ENCODE data around the gene NRG2. TPM values are rescaled to one million over a fixed set of nuclear protein-coding genes. Genes with fewer than 3 reads are reported as not detected.

The NRG2 gene
- total and polyA plus RNA-seq, 2 experiments from 2014 or later = 0.37 to 1.3 TPM

- TF ChIP-seq REST (IDR thresholded peaks at IDR 0.05; ENCODE audit: unreplicated experiment) = no peak
Measured at GRCh38 chr5:139949710-139950109, 93.4 kb downstream of the NRG2 start (continued).

GRCh38 chr5:139947727-139948126, 95.4 kb downstream of the NRG2 start:
- Histone ChIP-seq H3K27ac (ENCODE audit: low read depth) (no peak overlapping the region), H3K36me3 (ENCODE audit: insufficient read depth) (no peaks in the 10 kb centered on the region), H3K79me2 (replicated peaks; ENCODE audit: insufficient read depth) (no peaks in the 10 kb centered on the region), H3K4me3 (no peak overlapping the region), H2AFZ (no peak overlapping the region), H3K27me3 (ENCODE audit: insufficient read depth) (no peaks in the 10 kb centered on the region), H3K9me2 (ENCODE audit: insufficient read depth) (0 out of 2 replicates have a peak, but pooled peaks cover 3% of the 10 kb centered on the region), H4K20me1 (replicated peaks; ENCODE audit: insufficient read depth) (no peaks in the 10 kb centered on the region), H3F3A (replicated peaks; ENCODE audit: low read depth) (no peaks in the 10 kb centered on the region), H3K4me2 (no peak overlapping the region), H3K4me1 (ENCODE audit: insufficient read depth) (peaks cover 7% of the 10 kb centered on the region)
- ATAC-seq = no peak
- H3K9me3 Mint-ChIP-seq = peaks cover 1% of the 10 kb centered on the region; the same call in 1 of the 3 replicates
- no peak for DNase-seq (ENCODE audit: low spot score)
- no peak for TF ChIP-seq ETS1 (IDR thresholded peaks at IDR 0.05)
- no peak for TF ChIP-seq CTCF (conservative IDR thresholded peaks at IDR 0.05; ENCODE audit: low read depth in 2 of 2)
- TF ChIP-seq CREB1 (CRISPR knock-in tag; IDR thresholded peaks at IDR 0.05; ENCODE audit: low read depth) = no peak
- TF ChIP-seq STAT1 (IDR thresholded peaks at IDR 0.05; ENCODE audit: unreplicated experiment) = no peak
- TF ChIP-seq NANOG (IDR thresholded peaks at IDR 0.05; ENCODE audit: borderline replicate concordance) = no peak
- TF ChIP-seq REST (IDR thresholded peaks at IDR 0.05; ENCODE audit: unreplicated experiment) = no peak
- TF ChIP-seq EZH2phosphoT487 (IDR thresholded peaks at IDR 0.05; ENCODE audit: unreplicated experiment) = no peak
- TF ChIP-seq ZNF462 (CRISPR knock-in tag; IDR thresholded peaks at IDR 0.05) = no peak
- H3K36me3 Mint-ChIP-seq (ENCODE audit: low read depth) = no peaks in the 10 kb centered on the region
- H3K27me3 Mint-ChIP-seq (ENCODE audit: insufficient read depth, low read depth, poor library complexity) = no peaks in the 10 kb centered on the region
- no peak overlapping the region for H3K4me3 Mint-ChIP-seq
- H3K27ac Mint-ChIP-seq = no peak overlapping the region
- H3K4me1 Mint-ChIP-seq = peaks cover 7% of the 10 kb centered on the region

Data from GM23338 (cell line).